Activated naive CD8-positive, alpha-beta T cell treated with anti-CD3 and anti-CD28 coated beads, Interleukin-2, amount 50 U/mL, for 24 hours (primary cell): ENCODE data around the gene TADA1.

Experiments
- ATAC-seq: fragments of 150-1000 bp; cut with Tn5 transposase; one replicate; pipeline ENCODE4 v1.10.0; 2021
- DNase-seq: peaks from one replicate; pipeline ENCODE4 v3.0.0; 2021
- H3K27ac Mint-ChIP-seq: one replicate; pipeline ENCODE4 v1.8.0; 2021; ENCODE audit warnings: mild to moderate bottlenecking, mixed read lengths
- H3K27me3 Mint-ChIP-seq: one replicate; pipeline ENCODE4 v1.8.0; 2021; ENCODE audit warnings: mixed read lengths
- H3K36me3 Mint-ChIP-seq: one replicate; pipeline ENCODE4 v1.8.0; 2021; ENCODE audit warnings: low read depth, mixed read lengths
- H3K4me1 Mint-ChIP-seq: one replicate; pipeline ENCODE4 v1.8.0; 2021; ENCODE audit warnings: mixed read lengths
- H3K4me3 Mint-ChIP-seq: one replicate; pipeline ENCODE4 v1.8.0; 2021; ENCODE audit warnings: mild to moderate bottlenecking, moderate library complexity, mixed read lengths
- H3K9me3 Mint-ChIP-seq: one replicate; pipeline ENCODE4 v1.8.0; 2021; ENCODE audit warnings: mixed read lengths

Gene TADA1

GRCh38 chr1:166808952-166809351 is 67.1 kb downstream of the TADA1 start:
- Mint-ChIP-seq H3K4me3 (no peak overlapping the region), H3K36me3 (no peaks in the 10 kb centered on the region), H3K4me1 (no peaks in the 10 kb centered on the region), H3K27ac (no peak overlapping the region), H3K27me3 (peaks cover 12% of the 10 kb centered on the region), H3K9me3 (no peaks in the 10 kb centered on the region)
- no peak for DNase-seq
- no peak for ATAC-seq
